ENCODE data around the gene CLEC4M.
"Not testable (repeated sequence)": the region's sequence is repeated elsewhere in the genome, so short reads cannot be mapped to it uniquely, and the experiment has no call there.

CLEC4M gene

DNA sequence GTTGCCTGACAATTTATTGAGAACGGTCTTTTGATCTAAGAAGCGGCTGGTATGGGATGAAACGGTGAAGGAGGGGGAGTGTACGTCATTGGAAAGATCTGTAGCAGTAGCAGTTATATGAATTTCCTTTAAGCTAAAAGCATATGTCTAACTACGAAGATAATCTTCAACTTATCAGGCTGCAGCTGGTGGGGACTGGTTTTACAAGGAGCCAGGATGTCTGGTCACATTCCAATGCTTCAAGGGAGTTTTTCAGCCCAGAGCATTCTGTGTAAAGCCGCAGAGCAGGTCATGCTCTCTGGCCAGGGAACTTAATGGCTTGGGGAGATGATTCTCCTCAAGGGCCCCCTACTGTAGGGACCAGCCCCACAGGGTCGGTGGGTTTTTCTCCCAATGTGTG lies 29.2 kb downstream of the CLEC4M start:
- TF ChIP-seq POLR2A (IDR thresholded peaks at IDR 0.05; ENCODE audit: low read length), result no peak
- TF ChIP-seq GATA1 (IDR thresholded peaks at IDR 0.05; ENCODE audit: low read depth, low read length), result no peak
- no peak for DNase-seq

DNA sequence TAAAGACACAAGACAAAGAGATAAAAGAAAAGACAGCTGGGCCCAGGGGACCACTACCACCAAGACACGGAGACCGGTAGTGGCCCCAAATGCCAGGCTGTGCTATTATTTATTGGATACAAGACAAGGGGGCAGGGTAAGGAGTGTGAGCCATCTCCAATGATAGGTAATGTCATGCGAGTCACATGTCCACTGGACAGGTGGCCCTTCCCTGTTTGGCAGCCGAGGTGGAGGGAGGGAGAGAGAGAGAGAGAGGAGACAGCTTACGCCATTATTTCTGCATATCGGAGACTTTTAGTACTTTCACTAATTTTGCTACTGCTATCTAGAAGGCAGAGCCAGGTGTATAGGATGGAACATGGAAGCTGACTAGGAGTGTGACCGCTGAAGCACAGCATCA lies 29.7 kb downstream of the CLEC4M start:
- not testable (repeated sequence) for DNase-seq

DNA sequence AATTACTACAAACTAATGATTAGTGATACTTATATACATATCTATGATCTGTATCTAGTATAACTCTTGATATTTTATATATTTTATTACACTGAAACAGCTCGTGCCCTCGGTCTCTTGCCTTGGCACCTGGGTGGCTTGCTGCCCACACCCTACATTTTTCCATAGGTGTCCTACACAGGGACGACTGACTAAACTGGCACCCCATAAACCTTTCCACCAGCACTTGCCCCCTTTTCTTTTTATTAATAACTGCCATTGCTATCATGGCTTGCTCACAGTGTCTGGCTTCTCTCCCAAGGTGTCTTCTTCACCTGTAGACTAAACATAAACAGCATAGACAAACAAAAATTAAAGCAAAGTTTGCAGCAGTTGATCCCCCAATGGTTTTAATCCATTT lies 30.4 kb downstream of the CLEC4M start:
- TF ChIP-seq GATA1 (IDR thresholded peaks at IDR 0.05; ENCODE audit: low read depth, low read length) (no peak), POLR2A (IDR thresholded peaks at IDR 0.05; ENCODE audit: low read length) (no peak)
- no peak for DNase-seq

DNA sequence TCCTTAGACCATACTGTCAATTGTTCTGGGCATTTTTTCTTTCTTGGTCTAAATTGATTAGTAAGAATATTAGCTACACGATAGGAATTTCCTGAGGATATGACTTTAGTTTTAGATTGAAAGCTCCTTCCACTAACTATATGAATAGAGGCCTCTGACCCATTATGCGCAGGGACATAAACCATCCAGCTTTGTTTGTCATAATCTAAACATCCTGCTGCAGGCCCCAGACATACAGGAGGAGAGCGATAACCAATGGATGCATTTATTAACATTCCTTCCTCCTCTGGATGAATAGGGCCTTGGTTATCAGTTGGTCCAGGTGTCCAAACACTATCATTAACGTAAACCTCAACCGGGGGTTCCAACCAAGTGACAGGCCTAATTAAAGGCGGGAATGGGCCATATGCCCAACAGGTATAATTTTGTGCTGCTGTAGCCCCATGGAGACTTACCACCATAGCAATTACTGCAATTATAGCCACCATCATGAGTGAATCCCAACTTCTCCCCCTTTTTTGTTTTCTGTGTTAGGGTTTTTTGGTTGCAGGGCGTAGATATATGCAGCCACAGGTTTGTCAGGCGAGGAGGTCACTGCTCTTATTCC lies 32.6 kb downstream of the CLEC4M start:
- no peak for DNase-seq
- no peak for TF ChIP-seq GATA1 (IDR thresholded peaks at IDR 0.05; ENCODE audit: low read depth, low read length)
- no peak for TF ChIP-seq POLR2A (IDR thresholded peaks at IDR 0.05; ENCODE audit: low read length)

DNA sequence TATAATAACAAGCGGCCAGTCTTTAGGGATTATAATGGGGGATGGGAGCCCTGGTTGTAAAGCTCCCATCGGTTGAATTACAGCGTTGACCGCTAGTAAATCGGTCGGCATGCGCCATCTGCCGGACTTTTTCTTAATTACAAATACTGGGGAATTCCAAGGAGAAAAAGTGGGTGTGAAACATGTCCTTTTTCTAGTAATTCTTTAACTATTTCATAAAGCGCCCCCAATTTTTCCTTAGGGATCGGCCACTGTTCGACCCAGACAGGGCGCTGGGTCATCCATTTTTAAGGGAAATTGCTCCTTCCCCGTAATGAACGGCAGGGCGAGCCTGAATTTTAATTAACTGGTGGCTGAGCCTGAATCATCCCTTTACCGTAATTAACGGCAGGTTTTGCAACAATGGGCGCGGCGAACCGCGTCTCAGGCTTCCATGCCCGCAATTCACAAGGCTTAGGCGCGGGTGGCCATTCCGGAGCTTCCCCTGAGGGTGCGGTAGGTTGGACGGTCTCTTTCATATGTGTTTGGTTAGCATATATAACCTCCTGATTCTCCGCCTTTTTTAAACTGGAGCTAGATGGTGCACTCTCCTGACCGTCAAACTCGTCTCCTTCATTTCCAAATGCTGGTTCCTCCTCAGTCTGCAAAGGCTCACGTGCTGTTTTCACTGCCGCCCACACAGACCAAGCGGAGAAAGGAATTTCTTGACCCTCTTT lies 36.8 kb downstream of the CLEC4M start:
- peak; percentile 57 to 71 for DNase-seq
- TF ChIP-seq POLR2A (IDR thresholded peaks at IDR 0.05; ENCODE audit: low read length) (no peak), GATA1 (IDR thresholded peaks at IDR 0.05; ENCODE audit: low read depth, low read length) (no peak)

DNA sequence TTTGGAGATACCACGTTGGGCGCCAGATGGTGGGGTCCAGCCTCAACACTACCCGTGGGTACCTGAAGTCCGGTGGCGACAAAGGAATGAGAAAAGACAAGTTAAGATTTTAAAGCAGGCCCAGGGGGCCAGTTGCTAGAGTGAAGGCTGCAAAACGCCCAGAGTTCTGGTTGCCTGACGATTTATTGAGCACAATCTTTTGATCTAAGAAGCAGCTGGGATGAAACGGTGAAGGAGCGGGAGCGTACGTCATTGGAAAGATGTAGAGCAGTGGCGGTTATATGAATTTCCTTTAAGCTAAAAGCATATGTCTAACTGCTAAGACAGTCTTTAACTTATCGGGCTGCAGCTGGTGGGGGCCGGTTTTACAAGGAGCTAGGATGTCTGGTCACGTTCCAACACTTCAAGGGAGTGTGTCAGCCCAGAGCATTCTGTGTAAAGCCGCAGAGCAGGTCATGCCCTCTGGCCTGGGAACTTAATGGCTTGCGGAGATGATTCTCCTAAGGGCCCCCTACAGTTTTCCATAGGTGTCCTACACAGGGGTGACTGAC lies 38.1 kb downstream of the CLEC4M start:
- no peak for DNase-seq
- no peak for TF ChIP-seq GATA1 (IDR thresholded peaks at IDR 0.05; ENCODE audit: low read depth, low read length)
- TF ChIP-seq POLR2A (IDR thresholded peaks at IDR 0.05; ENCODE audit: low read length), result no peak

DNA sequence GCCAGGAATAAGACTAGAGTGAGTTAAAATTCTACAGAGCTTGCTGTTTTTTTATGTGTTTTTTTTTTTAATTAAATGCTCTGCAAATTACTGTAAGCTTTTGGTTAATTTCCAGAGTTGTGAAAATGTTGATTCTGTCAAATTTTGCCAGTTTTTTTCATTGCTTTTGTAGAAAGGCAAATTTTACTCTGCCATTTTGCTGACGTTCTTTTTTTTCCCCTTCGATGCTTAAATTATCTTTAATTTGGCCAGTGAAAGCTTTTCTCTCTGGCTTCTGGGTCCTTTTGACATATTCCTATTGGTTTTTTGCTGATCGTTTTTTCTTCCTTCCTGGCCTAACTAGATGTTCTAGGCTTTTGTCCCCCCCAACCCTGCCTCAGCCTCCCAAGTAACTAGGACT lies 43.2 kb downstream of the CLEC4M start:
- TF ChIP-seq POLR2A (IDR thresholded peaks at IDR 0.05; ENCODE audit: low read length) (no peak), GATA1 (IDR thresholded peaks at IDR 0.05; ENCODE audit: low read depth, low read length) (no peak)
- no peak for DNase-seq

DNA sequence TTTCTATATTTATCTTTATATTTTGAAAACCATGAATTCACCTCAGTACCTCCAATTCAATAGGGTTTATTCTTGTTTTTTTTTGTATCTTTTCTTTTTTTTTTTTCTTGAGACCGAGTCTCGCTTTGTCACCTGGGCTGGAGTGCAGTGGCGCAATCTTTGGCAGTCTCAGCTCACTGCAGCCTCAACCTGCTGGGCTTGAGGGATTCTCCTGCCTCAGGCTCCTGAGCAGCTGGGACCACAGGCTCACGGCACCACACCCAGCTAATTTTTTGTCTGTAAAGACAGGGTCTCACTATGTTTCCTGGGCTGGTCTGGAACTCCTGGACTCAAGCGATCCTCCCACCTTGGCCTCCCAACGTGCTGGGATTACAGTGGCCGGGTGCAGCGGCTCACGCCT lies 43.8 kb downstream of the CLEC4M start:
- DNase-seq, result no peak
- TF ChIP-seq POLR2A (IDR thresholded peaks at IDR 0.05; ENCODE audit: low read length) (no peak), GATA1 (IDR thresholded peaks at IDR 0.05; ENCODE audit: low read depth, low read length) (no peak)

DNA sequence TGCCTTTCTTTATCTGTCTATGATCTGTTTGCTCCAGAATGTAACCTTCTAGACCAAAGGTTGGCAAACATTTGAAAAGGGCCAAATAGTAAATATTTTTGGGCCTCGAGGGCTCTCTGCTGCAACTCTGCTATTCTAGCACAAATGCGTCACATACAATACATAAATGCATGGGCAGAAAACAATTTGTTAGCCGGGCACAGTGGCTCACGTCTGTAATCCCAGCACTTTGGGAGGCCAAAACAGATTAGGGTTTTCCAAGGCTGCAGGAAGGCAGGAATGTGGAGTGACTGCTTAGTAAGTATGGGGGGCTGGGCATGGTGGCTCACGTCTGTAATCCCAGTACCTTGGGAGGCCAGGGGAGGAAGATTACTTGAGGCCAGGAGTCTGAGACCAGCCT lies 45.1 kb downstream of the CLEC4M start:
- DNase-seq, result no peak
- TF ChIP-seq GATA1 (IDR thresholded peaks at IDR 0.05; ENCODE audit: low read depth, low read length) (no peak), POLR2A (IDR thresholded peaks at IDR 0.05; ENCODE audit: low read length) (no peak)

DNA sequence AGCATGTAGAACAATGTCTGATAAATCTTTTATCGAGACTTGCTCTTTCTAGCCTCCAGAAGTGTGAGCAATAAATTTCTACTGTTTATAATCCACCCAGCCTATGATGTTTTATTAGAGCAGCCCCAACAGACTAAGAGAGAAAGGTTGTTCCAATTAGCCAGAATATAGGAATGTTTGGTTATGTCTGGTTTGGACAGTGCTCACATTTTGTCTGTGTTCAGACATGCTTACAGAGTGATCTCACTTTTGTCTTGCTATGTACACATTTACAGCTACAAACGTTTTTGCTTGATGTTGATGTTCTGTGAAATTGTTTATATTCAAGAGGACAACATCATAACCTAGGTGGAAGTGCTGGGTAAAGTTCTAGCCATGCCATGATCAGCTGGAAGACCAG lies 48.9 kb downstream of the CLEC4M start:
- DNase-seq, result no peak
- TF ChIP-seq POLR2A (IDR thresholded peaks at IDR 0.05; ENCODE audit: low read length) (no peak), GATA1 (IDR thresholded peaks at IDR 0.05; ENCODE audit: low read depth, low read length) (no peak)

DNA sequence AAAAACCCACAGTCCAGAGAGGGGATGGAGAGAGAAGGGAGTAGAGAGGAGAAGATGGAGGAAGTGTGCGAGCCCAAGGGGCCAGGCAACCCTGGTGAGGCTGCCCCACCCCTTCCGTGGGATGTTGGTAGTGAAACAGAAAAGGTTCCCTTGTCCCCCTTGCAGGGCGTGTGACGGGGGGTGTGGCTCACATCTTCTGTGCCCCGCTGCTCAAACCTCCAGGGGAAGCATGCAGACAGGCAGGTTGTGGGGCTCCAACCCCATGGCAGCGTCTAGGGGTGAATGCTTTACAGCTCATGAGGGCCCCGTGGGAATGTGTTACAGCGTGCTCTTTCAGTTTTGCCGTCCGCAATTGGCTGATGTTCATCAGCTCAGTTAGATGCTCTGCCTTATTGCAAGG lies 52.3 kb downstream of the CLEC4M start:
- DNase-seq, result no peak
- TF ChIP-seq POLR2A (IDR thresholded peaks at IDR 0.05; ENCODE audit: low read length) (no peak), GATA1 (IDR thresholded peaks at IDR 0.05; ENCODE audit: low read depth, low read length) (no peak)

DNA sequence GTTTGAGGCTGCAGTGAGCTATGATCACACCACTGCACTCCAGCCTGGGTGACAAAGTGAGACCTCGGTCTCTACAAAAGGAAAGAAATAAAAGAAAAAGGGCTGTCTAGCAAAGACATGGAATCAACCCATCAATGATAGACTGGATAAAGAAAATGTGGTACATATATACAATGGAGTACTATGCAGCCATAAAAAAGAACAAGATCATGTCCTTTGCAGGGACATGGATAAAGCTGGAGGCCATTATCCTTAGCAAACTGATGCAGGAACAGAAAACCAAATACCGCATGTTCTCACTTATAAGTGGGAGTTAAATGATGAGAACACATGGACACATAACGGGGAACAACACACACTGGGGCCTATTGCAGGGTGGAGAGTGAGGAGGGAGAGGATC lies 53.0 kb downstream of the CLEC4M start:
- not testable (repeated sequence) for DNase-seq

DNA sequence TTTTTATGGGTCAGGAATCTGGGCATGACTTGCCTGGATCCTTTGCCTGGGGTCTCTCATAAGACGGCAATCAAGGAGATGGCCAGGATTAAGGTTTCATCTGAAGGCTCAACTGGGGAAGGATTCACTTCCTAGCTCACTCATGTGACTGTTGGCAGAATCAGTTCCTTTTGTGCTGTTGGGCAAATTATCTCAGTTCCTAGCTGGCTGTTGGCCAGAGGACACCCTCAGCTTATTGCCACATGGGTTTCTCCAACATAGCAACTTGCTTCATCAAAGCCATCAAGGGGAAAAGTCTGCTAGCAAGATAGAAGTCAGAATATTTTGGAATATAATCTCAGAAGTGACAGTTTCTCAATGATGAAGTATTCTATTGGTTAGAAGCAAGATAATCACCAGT lies 54.8 kb downstream of the CLEC4M start:
- DNase-seq, result no peak
- TF ChIP-seq POLR2A (IDR thresholded peaks at IDR 0.05; ENCODE audit: low read length), result no peak
- no peak for TF ChIP-seq GATA1 (IDR thresholded peaks at IDR 0.05; ENCODE audit: low read depth, low read length)

DNA sequence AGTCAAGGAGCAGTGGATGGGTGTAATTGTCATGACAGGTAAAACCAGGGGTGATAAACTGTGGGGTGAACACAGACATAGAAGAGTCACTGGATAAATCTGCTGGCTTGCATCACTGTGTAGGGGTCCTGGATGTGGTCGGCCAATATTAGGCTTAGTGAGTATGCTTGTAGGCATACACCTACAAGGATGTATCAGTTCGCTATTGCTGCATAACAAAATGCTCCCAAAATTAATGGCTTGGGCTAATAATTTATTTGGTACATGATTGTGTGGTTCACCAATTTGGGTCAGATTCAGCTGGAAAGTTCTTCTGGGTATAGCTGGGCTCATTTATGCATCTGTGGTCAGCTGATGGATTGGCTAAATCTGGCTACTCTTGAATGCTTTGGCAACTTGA lies 55.8 kb downstream of the CLEC4M start:
- DNase-seq, result no peak

More for the DNA sequence above, 55.8 kb downstream of the CLEC4M start:
- TF ChIP-seq GATA1 (IDR thresholded peaks at IDR 0.05; ENCODE audit: low read depth, low read length) (no peak), POLR2A (IDR thresholded peaks at IDR 0.05; ENCODE audit: low read length) (no peak)

Data from erythroblast (primary cell).